GM12878 (cell line): ENCODE data around the gene CSNK2A1. TPM values are rescaled to one million over a fixed set of nuclear protein-coding genes. Genes with fewer than 3 reads are reported as not detected.
A peak's percentile ranks its signal among the peaks of the same experiment; 100 is the strongest.

ENCODE experiments used
- ATF3 ChIP-seq: IDR thresholded peaks from 2 replicates; pipeline ENCODE4 v1.6.1; 2011; ENCODE audit warnings: low read depth, mild to moderate bottlenecking, low read length, moderate library complexity, borderline replicate concordance; ENCODE audit errors: extremely low read depth
- BHLHE40 ChIP-seq, 2 experiments: fragments of 450-650 bp in 1 of 2; IDR thresholded peaks; 2 replicates each; pipeline ENCODE4 v1.6.1; 2011 to 2017; ENCODE audit warnings: low read depth in 2 of 2, borderline replicate concordance in 1 of 2, improper control_type of control experiment in 1 of 2, low read length in 1 of 2, mild to moderate bottlenecking in 1 of 2
- CEBPZ ChIP-seq: fragments of 150-350 bp; IDR thresholded peaks from 2 replicates; pipeline ENCODE4 v1.6.1; 2016; ENCODE audit warnings: low read depth, low read length
- CHD4 ChIP-seq: fragments of 200-600 bp; sonication (generic); IDR thresholded peaks from 2 replicates; pipeline ENCODE4 v1.6.1; 2016; ENCODE audit warnings: mild to moderate bottlenecking
- CUX1 ChIP-seq: IDR thresholded peaks from 2 replicates; pipeline ENCODE4 v1.6.1; 2012; ENCODE audit warnings: improper control_type of control experiment, low read depth, low read length; ENCODE audit not compliant: insufficient replicate concordance
- EZH2 ChIP-seq: IDR thresholded peaks from 2 replicates; pipeline ENCODE4 v1.6.1; 2012; ENCODE audit warnings: low read depth, mild to moderate bottlenecking, control low read depth, inconsistent platforms, low read length, borderline replicate concordance; ENCODE audit not compliant: control insufficient read depth
- IKZF2 ChIP-seq, 2 experiments: fragments of 450-650 bp; IDR thresholded peaks; 2 replicates each; pipeline ENCODE4 v1.6.1; 2017; ENCODE audit warnings: mild to moderate bottlenecking in 2 of 2, moderate library complexity in 2 of 2
- MTA3 ChIP-seq: IDR thresholded peaks from 2 replicates; pipeline ENCODE4 v1.6.1; 2012; ENCODE audit warnings: low read length, inconsistent platforms, borderline replicate concordance
- NRF1 ChIP-seq: conservative IDR thresholded peaks from 2 replicates; pipeline ENCODE4 v1.6.1; 2011; ENCODE audit warnings: mild to moderate bottlenecking, low read depth, low read length, improper control_type of control experiment
- REST ChIP-seq: IDR thresholded peaks from 2 replicates; pipeline ENCODE4 v1.6.1; 2012; ENCODE audit warnings: mild to moderate bottlenecking, low read depth, low read length
- SIX5 ChIP-seq: IDR thresholded peaks from 2 replicates; pipeline ENCODE4 v1.6.1; 2011; ENCODE audit warnings: mild to moderate bottlenecking, low read depth, low read length, moderate library complexity; ENCODE audit not compliant: severe bottlenecking
- SREBF2 ChIP-seq: IDR thresholded peaks from 2 replicates; pipeline ENCODE4 v1.6.1; 2012; ENCODE audit warnings: mild to moderate bottlenecking, low read length
- USF1 ChIP-seq: IDR thresholded peaks from 2 replicates; pipeline ENCODE4 v1.6.1; 2011; ENCODE audit warnings: borderline replicate concordance, low read depth, mild to moderate bottlenecking, moderate library complexity, mixed read lengths, low read length; ENCODE audit not compliant: insufficient read depth; ENCODE audit errors: extremely low read length
- YBX1 ChIP-seq: fragments of 450-650 bp; IDR thresholded peaks from 2 replicates; pipeline ENCODE4 v1.6.1; 2016; ENCODE audit warnings: antibody characterized with exemption
- polyA plus RNA-seq, 11 experiments: library from polyadenylated mRNA; depleted of rRNA in 4 of 11; unstranded in 6 of 11; stranded (reverse) in 5 of 11; fragments of >200 nt; fragmentation: Nextera tagmentation in 4 of 11; fragmentation: Illumina TruSeq in 1 of 11; extraction: Ambion mirVana in 4 of 11; extraction: Trizol in 1 of 11; gene quantifications; 1 replicate in 1 of 11; 2 replicates in 10 of 11; pipeline versions ENCODE4 v1.2.1 to v1.2.3, GENCODE V29; 2011 to 2016; ENCODE audit warnings: inconsistent platforms in 2 of 11, missing spikeins in 2 of 11, low read depth in 1 of 11
- total RNA-seq, 4 experiments: library from RNA; depleted of rRNA in 3 of 4; stranded (reverse); fragments of >200 nt in 3 of 4; fragmentation: Illumina TruSeq in 1 of 4; extraction: Trizol in 1 of 4; gene quantifications; 2 replicates each; pipeline versions ENCODE4 v1.2.1 to v1.2.3, GENCODE V29; 2013 to 2021

The CSNK2A1 gene
- total and polyA plus RNA-seq, 10 of the 15 experiments (the other 5 are each of a cell fraction or from before 2014, with no cell fraction given): 47.6 to 199 (median 95.0) TPM

GRCh38 chr20:462199-462991, 81.2 kb downstream of the CSNK2A1 start, which contains the start of gene TBC1D20 (continued):
- TF ChIP-seq SIX5 (no peak), USF1 (peak; percentile 98), MTA3 (no peak), ATF3 (peak; percentile 89; the same call in 1 of the 2 replicates), CUX1 (no peak), NRF1 (peak; percentile 57), YBX1 (no peak), IKZF2 (IDR thresholded peaks at IDR 0.05) (no peak), EZH2 (no peak), REST (no peak), CEBPZ (no peak), BHLHE40 (IDR thresholded peaks at IDR 0.05; ENCODE audit: borderline replicate concordance in 1 of 2, low read depth in 2 of 2, low read length in 1 of 2) (peak; percentile 90 to 98), CHD4 (no peak), SREBF2 (no peak)
